SK-N-DZ (cell line): Measurements from ENCODE around the gene SPTBN1. TPM values are rescaled to one million over a fixed set of nuclear protein-coding genes. Genes with fewer than 3 reads are reported as not detected.

ENCODE experiments used
- DNase-seq: peaks from one replicate; pipeline ENCODE4 v3.0.0-alpha.2; 2015; ENCODE audit warnings: low spot score
- polyA plus RNA-seq, 2 experiments: library from polyadenylated mRNA; depleted of rRNA; stranded (reverse); fragments of >200 nt; gene quantifications; 2 replicates each; pipeline ENCODE4 v1.2.3, GENCODE V29; 2014

SPTBN1 gene
- 45.3 and 49.7 TPM in 2 replicates for polyA plus RNA-seq (2014; cell fraction: cytosol; rRNA removed)
- 44.3 and 68.7 TPM in 2 replicates for polyA plus RNA-seq (2014; cell fraction: nucleus; rRNA removed)

DNA sequence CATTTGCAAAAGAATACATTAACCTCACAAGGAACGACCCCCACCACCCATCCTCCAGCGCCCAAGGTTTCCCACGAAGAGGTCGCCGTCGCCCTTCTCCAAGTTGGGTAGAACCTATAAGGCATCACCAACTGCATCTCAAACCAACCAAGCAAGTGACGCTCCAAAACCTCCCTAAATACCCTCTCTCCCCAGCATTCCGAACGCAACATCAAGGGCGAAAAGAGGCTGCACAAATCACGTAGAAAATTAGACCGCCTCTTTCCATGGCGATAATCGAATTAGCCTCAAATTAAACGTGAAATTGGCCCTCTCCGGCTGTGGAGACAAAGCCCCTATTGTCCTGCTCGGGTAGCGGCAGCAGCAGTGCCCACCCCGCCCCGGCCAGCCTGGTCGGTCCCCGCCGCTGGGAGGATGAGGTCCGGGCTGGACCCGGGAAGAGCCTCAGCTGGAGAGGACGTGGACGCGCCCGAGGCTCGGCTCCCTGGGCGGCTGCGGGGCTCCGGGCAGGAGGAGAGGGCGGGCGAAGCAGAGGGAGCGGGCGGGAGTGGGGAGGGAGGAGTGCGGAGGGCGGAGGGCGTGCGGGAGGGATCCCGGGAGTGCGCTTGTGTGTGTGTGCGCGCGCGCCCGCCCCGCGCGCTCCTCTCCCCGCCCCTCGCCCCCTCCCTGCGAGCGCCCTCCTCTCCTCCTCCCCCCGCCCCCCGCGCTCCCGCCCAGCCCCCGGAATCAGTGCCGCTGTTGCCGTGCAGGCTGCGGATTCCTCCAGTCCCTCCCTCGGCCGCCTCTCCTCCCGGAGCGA is at the start of gene SPTBN1:
Gene SPTBN1 (plus strand): TSS at position 765 of the 799 bp plus-strand sequence. CDS start 70,092 bp downstream, outside the sequence.
- DNase-seq: peak; percentile 89

- DNase-seq: no peak
Observed at GRCh38 chr2:54407693-54408092, 48.4 kb upstream of the SPTBN1 start.

- no peak for DNase-seq
Observed at GRCh38 chr2:54408288-54408687, 47.8 kb upstream of the SPTBN1 start.

- DNase-seq: peak; percentile 52
Observed at GRCh38 chr2:54409752-54410151, 46.4 kb upstream of the SPTBN1 start.

DNA sequence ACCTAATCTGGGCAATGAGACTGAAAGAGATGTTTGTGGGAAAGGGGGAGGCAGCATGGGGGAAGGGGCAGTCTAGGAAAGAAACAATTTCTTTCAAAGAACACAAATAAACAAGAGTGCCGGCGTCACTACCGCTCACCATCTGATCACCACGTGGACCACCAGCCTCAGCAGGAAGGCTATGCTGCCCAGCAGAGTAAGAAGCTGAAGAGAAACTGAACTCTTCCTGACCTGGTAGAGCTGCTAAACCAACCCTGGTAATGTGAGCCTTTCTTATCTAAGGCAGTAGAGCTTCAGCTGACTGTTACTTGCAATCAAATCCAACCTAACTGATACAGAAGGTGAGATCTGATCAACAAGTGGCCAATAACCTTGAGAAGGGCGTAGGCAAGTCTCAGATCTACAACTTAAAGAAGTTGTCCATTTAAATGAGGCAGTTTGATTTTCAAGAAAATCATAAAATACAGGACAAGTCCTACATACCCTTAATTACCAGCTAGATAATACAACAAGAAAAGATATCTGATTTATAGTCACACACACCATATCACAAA is 44.2 kb upstream of the SPTBN1 start:
- no peak for DNase-seq

- no peak for DNase-seq
Observed at GRCh38 chr2:54416166-54416813, 39.8 kb upstream of the SPTBN1 start.

- DNase-seq: no peak
Observed at GRCh38 chr2:54416938-54417337, 39.2 kb upstream of the SPTBN1 start.

- DNase-seq: no peak
Observed at GRCh38 chr2:54417577-54417976, 38.5 kb upstream of the SPTBN1 start.

DNA sequence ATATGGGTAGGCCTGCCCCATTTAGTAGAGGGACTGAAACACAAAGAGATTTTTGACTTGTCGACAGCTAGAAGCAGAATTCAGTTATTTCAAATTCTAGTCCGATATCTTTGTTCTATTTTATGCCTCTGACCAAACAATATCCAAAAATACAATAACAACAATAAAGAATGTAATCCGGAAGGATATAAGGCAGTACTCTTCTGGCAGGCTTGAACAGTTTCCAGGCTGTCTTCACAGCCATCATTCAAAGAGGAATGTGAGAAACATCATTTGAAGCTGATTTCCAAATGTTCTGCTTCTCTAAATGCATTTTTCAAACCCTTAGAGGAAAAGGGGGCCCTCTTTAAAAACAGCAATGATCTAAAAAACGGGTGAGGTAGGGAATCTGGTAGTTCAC is 36.7 kb upstream of the SPTBN1 start:
- no peak for DNase-seq

- DNase-seq: no peak
Observed at GRCh38 chr2:54419855-54420523, 36.1 kb upstream of the SPTBN1 start.

DNA sequence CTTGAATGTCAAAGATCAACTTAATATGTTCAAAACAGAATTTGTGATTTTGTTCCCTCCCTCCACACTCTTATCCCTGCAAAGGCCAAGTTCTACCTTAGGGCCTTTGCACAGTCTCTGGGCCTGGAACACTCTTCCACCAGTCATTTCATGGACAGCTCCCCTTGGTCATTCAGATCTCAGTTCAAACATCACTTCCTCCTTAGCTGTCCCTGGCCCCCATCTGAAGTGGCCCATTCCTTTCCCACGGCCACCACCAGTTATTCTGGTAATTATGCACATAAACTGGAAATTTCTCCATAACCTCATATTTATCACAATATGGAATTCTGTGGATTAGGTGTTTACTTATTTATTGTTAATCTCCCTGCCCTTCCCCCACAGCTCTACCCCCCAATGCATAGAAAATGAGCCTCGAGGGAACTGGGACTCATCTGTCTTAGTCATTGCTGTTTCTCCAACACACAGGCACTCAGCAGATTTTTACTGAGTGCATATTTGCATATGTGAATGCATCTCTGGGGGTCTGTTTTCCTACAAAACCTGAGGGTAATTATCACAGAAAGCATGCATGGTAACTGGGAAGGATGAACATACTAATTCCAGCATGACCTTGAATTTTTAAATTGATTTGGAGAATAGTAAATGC is 35.5 kb upstream of the SPTBN1 start:
- DNase-seq: no peak

DNA sequence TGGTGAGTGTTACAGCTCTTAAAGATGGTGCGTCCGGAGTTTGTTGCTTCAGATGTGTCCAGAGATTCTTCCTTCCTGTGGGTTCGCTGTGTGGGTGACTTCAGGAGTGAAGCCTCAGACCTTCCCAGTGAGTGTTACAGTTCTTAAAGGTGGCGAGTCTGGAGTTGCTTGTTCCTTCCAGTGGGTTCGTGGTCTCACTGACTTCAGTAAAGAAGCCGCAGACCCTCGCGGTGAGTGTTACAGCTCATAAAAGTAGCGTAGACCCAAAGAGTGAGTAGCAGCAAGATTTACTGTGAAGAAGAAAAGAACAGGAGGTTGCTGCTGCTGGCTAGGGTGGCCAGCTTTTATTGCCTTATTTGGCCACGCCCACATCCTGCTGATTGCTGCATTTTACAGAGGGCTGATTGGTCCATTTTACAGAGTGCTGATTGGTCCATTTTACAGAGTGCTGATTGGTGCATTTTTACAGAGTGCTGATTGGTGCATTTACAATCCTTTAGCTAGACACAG is 34.0 kb upstream of the SPTBN1 start:
- DNase-seq: no peak

GRCh38 chr2:54423213-54423612 is 32.9 kb upstream of the SPTBN1 start:
- no peak for DNase-seq

DNA sequence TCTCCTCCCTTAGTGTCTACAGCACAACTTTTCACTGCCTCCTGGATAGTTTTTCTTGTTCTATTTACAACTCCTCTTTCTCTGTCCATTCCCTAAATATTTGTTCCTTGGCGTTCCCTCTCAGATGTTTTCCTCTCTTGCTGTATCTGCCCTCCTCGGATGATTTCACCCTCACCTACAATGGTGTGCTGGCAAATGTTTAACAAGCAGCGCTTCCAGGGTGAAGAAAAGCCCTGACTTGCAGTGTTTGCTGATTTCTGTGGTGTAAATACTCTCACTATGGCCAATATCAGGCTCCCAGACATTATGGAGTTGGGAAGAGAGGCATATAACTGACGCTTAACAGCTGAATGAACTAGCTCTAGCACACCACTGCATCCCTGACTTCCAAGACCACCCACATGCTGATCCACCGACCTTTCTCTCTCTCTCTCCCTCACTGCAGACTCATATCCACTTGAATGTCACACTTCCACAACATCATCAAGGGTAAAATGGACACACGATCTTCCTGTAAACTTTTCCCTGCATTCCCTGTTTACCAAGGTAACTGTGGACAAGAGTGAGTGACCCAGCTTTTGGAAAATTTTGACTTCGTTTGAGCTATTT is 31.5 kb upstream of the SPTBN1 start:
- DNase-seq: no peak

DNA sequence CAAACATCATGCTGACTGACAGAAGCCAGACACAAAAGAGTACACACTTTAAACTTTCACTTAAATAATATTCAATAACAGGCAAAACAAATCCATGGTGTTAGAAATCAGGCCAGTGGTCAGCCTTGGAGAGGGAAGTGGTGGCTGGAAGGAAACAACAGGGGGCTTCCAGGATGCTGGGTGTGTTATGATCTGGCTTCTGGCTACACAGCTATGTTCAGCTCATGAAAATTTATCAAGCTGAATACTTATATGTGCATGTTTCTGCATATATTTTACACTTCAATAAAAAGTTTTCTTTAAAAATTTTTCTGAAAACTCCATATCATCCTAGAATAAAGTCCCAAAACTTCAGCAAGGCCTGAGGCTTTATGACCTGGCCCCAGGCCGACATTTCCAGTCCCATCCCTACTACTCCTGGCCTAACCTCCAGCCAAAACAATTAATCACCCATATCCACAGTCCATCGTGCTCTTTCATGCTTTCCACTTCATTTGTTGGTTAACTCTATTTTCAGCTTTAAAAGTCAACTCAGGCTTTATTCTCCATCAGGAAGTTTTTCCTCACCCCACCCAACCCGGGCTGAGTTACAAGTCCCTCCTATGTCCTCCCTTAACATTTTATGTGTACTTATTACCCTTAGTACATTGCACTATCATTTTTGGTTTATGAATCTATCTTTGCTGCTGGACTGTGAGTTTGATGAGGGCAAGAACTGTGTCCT is 27.9 kb upstream of the SPTBN1 start:
- no peak for DNase-seq

DNA sequence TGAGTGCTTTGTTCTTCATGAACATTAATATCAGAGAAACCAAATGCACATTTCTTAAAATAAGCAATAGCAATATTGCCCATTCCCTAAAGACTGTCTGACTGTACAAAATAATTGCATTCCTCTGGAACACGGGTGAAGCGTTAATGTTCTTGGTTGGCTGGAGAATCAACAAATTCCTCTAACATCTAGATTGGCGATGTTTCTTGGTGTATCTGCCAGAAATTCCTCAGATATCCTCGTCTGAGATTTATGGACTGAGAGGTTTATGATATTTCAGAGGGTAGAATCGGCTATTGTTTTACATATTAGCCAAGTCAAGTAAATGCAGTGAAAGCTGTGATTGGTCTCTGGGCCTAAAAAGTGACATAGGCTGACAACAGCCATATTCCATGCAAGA is 27.1 kb upstream of the SPTBN1 start:
- no peak for DNase-seq

- no peak for DNase-seq
Observed at GRCh38 chr2:54429811-54430551, 26.1 kb upstream of the SPTBN1 start.

DNA sequence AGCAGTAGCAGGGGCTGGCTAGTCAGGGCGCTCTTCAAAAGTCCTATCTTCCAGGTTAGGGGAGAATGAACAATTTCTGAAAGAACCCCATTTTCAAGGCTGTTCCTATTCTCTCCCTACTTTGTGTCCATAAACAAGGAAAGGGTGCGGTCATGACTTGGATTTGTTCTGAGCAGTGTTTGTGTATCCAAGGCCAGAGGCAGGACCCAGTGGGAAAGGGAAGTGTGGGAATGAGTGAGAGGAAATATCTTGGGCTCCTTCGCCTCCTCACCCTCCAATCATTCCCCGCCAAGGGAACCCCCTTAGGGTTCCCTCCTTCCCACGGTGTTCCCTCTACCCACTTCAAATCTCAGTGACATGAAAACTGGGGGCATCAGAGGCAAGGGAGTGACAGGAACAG is 25.5 kb upstream of the SPTBN1 start:
- DNase-seq: no peak

- DNase-seq: no peak
Observed at GRCh38 chr2:54432251-54433015, 23.7 kb upstream of the SPTBN1 start.
